ENCODE measurements around the gene TLR9. TPM values are rescaled to one million over a fixed set of nuclear protein-coding genes. Genes with fewer than 3 reads are reported as not detected.
A peak's percentile ranks its signal among the peaks of the same experiment; 100 is the strongest.

Gene TLR9
- total RNA-seq, 4 donors from 2014 or later = 0.19 TPM; not detected in 3

GRCh38 chr3:52200981-52201679 is 24.3 kb downstream of the TLR9 start:
- no peak for DNase-seq (ENCODE audit: low spot score)
- no peak for ATAC-seq (ENCODE audit: low FRiP score)
- TF ChIP-seq, protein P1, sequence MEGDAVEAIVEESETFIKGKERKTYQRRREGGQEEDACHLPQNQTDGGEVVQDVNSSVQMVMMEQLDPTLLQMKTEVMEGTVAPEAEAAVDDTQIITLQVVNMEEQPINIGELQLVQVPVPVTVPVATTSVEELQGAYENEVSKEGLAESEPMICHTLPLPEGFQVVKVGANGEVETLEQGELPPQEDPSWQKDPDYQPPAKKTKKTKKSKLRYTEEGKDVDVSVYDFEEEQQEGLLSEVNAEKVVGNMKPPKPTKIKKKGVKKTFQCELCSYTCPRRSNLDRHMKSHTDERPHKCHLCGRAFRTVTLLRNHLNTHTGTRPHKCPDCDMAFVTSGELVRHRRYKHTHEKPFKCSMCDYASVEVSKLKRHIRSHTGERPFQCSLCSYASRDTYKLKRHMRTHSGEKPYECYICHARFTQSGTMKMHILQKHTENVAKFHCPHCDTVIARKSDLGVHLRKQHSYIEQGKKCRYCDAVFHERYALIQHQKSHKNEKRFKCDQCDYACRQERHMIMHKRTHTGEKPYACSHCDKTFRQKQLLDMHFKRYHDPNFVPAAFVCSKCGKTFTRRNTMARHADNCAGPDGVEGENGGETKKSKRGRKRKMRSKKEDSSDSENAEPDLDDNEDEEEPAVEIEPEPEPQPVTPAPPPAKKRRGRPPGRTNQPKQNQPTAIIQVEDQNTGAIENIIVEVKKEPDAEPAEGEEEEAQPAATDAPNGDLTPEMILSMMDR (IDR thresholded peaks at IDR 0.05) = no peak

GRCh38 chr3:52198643-52199608 is 26.5 kb downstream of the TLR9 start:
- DNase-seq (ENCODE audit: low spot score) (no peak), ATAC-seq (ENCODE audit: low FRiP score) (no peak)
- TF ChIP-seq, protein P1 (IDR thresholded peaks at IDR 0.05) = no peak

DNA sequence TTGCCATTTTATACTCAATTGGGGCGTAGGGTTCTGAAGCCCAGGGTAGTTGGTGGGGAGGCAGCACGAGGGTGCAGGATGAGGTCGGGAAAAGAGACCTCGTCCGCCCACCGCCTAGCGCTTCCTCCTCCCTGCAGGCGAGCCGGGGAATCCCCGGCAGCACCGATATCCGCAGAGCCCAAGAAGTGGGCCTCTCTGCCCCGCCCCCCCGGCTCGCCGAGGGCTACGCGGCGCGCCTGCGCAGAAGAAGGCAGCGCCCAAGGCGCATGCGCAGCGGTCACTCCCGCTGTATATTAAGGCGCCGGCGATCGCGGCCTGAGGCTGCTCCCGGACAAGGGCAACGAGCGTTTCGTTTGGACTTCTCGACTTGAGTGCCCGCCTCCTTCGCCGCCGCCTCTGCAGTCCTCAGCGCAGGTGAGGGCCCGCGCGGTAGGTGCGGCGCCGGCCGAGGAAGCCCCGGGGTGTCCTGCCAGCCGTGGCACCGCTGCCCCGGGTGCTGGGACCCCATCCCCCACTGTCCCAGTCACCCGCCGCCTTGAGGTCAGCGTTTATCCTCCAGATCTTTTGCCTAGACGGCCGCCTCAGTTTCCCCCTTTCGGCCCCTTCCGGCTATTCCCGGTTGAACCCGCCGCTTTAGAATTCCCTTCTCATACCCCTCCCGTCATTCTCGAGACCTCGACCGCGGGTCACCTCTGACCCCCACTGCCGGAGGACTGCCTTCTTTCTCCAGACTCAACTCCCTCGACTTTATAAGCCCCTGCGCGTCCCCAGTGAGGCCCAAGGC is 27.4 kb downstream of the TLR9 start, which contains the start of gene ALAS1:
TSS of gene ALAS1 (plus strand) at position 319 of the 784 bp plus-strand sequence. CDS start 1,082 bp downstream, outside the sequence.
- peak; percentile 80 for DNase-seq (ENCODE audit: low spot score)
- peak; percentile 84 for ATAC-seq (ENCODE audit: low FRiP score)
- TF ChIP-seq, protein P1 (IDR thresholded peaks at IDR 0.05) = no peak

DNA sequence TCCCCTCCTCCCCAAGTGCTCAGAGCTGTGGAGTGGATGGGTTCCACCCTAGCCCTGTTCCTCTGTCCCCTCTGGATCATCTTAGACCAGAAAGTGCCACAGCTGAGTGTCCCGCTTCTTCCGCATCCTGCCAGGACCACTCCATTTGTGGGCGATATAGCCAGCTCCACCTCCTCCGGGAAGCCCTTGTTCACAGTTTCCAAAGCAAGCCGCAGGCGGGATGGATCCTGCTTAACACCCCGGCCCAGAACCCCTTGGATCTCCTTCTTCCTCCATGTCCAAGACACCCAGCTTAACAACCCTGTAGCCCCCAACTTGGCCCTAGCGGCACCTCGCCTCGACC is 28.0 kb downstream of the TLR9 start:
- ATAC-seq (ENCODE audit: low FRiP score) (no peak), DNase-seq (ENCODE audit: low spot score) (no peak)
- TF ChIP-seq, protein P1 (IDR thresholded peaks at IDR 0.05) = no peak

- no peak for ATAC-seq (ENCODE audit: low FRiP score)
- TF ChIP-seq, protein P1 (IDR thresholded peaks at IDR 0.05) = no peak
- no peak for DNase-seq (ENCODE audit: low spot score)
These were observed 28.5 kb downstream of the TLR9 start for GRCh38 chr3:52196977-52197376.

GRCh38 chr3:52195823-52196331 is 29.6 kb downstream of the TLR9 start:
- peak; percentile 55 for ATAC-seq (ENCODE audit: low FRiP score)
- no peak for DNase-seq (ENCODE audit: low spot score)
- TF ChIP-seq, protein P1 (IDR thresholded peaks at IDR 0.05) = no peak
